Activated CD8-positive, alpha-beta memory T cell treated with anti-CD3 and anti-CD28 coated beads for 36 hours (primary cell): ENCODE data around the gene SASH1. TPM values are rescaled to one million over a fixed set of nuclear protein-coding genes. Genes with fewer than 3 reads are reported as not detected.

Source experiments
- CTCF ChIA-PET: fragments of 350-600 bp; sonication (Branson Sonifier 250); formaldehyde crosslinking; loops from one replicate; lab custom pipeline; 2021; ENCODE audit warnings: antibody characterized with exemption; lab: Charles Lee
- POLR2A ChIA-PET: fragments of 350-600 bp; sonication (Branson Sonifier 250); formaldehyde crosslinking; loops from one replicate; lab custom pipeline; 2021; ENCODE audit warnings: antibody characterized with exemption; lab: Charles Lee
- total RNA-seq, 2 experiments: library from RNA; stranded (reverse); gene quantifications; one replicate each; pipeline ENCODE4 v1.2.3, GENCODE V29; 2021

Gene SASH1
- total RNA-seq, 2 experiments from 2014 or later = 1.0 to 1.2 TPM

GRCh38 chr6:148507774-148508173, 165.1 kb downstream of the SASH1 start:
- CTCF ChIA-PET = no interaction called here
- POLR2A ChIA-PET = no interaction called here

DNA sequence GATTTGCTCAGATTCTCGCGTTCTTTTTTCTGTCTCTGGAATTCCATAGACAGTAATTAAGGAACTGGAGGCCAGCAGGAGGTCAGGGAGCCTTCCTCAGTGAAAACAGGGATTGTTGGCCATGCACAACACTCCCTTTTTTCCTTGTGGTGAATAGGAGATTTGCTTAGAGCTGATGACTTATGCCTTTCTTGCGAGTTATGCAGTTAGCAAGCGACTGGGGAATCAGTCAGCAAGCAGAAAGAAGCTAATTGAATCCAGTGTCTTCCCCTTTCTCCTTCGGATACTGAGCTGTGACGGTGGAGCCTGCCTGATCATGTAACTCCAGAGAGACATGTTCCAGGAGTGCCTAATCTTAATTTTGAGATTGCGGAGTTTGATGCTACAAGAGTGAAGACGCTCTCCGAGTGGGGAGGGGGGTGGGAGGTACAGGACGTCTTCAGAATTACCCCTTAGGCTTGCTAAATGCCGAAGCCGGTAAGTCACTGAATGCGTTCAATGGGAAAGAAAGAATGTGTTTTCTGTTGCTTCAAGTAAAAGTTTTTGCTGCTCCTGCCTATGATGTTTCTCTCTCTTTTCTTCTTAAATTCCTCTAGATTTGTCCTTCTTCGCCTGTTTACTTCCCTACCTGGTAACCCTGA, 165.9 kb downstream of the SASH1 start:
- ChIA-PET POLR2A (no interaction called here), CTCF (no interaction called here)

DNA sequence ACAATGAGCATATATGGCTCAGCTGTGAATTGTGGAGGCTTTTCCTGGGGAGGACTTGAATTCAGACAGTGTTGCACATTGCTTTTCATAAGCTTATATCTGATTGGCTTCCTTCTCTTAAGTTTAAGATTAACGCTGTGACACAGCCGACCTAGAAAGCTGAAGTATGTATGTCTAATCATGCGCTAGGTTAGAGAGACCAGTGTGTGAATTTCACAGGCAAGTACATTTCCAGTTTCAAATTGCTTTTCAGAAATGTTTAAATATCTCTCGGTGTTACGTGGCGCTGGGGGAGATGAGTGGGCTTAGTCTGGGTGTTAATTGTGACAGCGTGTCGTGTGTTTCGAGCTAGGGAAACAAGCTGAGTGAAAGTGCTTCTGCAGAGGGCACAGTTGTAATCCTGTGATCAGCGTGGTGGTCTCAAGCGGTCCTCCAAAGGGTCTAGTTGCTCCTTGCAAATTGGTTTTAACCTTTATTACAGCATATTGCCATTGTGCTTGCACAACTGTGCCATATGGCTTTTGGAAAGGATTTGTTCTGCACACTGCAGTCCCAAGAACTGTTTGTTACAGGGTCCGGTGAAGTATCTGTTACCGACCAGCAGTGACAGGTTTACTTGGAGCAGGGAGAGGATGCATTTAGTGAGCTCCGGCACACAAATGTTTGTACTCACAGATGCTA, 166.6 kb downstream of the SASH1 start:
- CTCF ChIA-PET = interaction anchor here (0.5 kb wide), 1 partner anchor 15 kb away, joined by 5 read pairs; no protein-coding TSS in a partner anchor

DNA sequence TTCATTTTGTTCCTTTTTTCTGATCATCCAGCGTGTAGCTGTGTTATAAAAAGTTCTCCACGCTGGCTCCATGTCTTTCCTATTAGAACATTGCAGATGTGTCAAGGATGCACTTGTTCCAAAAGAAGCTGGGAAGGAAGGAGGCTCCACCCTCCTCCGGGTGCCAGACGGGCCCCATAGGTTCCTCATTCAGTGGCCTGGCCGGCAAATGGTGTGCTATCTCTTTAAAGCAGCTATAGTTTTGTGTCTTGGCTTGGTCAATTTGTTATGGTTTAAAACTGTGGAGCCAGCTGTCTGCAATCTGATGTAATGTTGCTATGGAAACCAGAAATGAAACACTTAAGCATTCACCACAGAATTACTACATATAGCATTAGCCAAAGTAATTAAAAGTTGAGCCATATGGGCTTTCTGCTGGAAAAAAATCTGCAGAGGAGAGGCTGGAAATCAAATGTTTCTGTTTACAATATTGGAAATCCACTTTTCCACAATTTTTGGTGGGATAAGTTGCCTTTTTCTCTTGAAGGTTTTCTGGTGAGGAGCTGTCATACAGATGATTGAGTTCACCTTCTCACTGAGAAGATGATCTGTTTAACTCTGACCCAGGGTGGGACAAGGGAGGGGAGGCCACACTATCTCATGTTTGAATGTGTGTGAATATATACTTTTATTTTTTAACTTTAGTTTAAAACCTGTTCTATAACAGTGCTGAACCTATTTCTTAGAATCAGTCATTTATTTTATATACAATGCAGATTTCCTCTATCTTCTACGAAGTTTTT, 167.4 kb downstream of the SASH1 start:
- CTCF ChIA-PET = interaction anchor here (0.5 kb wide), 1 partner anchor 14 kb away, joined by 5 read pairs; no protein-coding TSS in a partner anchor
- POLR2A ChIA-PET = no interaction called here

More for the DNA sequence above, 166.6 kb downstream of the SASH1 start:
- POLR2A ChIA-PET = no interaction called here

- ChIA-PET CTCF (no interaction called here), POLR2A (no interaction called here)
Observed at GRCh38 chr6:148513145-148514071, 170.8 kb downstream of the SASH1 start.

- ChIA-PET POLR2A (no interaction called here), CTCF (interaction anchor here (0.7 to 1.0 kb wide), 2 partner anchors 10 to 334 kb away, joined by 3 to 4 read pairs; no protein-coding TSS in a partner anchor)
Observed at GRCh38 chr6:148514091-148514845, 171.6 kb downstream of the SASH1 start.

DNA sequence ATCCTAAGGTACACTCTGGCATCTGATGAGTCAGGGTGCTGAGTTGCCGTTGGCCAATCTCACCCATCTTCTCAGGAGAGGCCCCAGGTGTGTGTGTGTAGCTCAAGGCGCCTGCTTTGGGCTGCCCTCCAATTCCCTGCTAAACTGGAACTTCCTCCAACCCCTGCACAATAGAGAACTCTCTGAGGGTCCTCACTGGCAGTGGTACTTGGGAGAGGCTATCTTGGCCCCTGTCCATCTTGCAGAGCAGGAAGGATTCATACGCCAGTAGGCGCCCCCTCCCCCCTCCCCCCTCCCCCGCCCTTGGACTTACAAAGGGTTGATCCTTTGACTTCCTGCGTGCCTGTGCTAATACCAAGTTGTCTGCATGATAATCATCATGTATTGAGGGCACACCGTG, 173.6 kb downstream of the SASH1 start:
- POLR2A ChIA-PET = no interaction called here
- CTCF ChIA-PET = no interaction called here

DNA sequence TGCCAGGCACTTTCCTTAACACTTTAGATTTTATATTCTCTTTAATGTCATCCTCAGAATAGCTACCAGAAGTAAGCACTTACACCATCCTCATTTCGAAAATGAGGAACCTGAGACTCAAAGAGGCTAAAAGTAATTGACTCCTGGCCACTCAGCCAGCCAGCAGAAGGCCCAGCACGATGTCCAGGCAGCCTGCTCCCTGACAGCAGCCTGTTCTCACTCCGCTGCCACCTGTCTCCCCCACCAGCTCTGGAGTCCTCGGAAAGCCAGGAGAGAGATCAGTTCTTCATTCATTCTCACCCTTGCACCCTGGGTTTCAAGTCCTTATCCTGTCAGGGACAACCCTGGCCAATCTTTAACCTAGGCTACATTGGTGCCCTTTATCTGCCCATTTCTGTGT, 174.0 kb downstream of the SASH1 start:
- POLR2A ChIA-PET = no interaction called here
- CTCF ChIA-PET = no interaction called here

DNA sequence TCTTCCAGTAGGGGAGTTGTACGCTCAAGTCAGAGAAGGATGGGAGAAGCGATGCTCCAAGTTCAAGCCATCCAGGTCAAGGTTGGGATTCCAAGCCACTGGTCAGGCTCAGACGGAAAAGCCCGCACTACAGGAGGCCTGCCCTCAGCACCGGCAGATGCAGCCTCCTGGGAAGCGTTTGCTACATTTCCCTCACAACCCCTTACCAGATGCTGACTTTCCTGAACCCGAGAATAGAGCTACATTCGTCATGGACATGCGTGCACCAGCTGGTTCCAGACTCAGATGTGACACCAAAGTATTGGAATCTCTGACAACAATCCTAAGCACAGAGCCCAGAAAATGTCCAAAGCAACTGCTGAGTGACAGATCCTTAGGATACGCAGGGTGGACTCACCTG, 174.8 kb downstream of the SASH1 start:
- CTCF ChIA-PET = no interaction called here
- POLR2A ChIA-PET = no interaction called here

DNA sequence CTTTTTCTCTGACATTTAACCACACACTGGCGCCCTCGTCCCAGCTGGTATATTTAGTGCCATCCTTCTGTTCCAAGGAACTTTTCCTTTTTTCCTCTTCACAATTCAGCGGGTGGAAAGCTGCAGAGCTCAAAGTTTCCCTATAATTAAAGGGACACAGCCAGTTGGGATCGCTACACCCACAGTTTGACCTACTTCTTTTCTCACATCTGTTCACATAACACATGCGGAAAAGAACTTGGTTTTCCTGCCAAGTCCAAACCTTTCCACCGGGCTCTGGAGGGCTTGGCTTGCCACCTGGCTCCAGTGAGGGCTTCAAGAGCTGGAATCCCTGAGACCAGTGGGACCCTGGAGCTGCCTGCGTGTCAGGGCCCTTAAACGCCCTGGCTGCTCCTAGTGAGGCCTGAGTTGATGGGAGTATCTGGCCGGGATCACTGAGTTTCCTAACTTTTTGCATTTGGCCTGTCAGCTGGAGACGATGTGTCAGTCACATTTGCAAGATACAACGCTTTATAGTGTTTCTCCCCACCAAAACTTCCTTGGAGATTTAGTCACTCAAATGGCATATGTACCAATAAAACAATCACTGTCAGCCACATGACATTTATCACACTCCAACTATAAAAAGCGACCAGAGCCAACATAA, 176.0 kb downstream of the SASH1 start:
- ChIA-PET POLR2A (no interaction called here), CTCF (no interaction called here)

GRCh38 chr6:148520109-148520841, 177.6 kb downstream of the SASH1 start:
- ChIA-PET POLR2A (no interaction called here), CTCF (no interaction called here)

- POLR2A ChIA-PET = no interaction called here
Observed at GRCh38 chr6:148521158-148521557, 178.5 kb downstream of the SASH1 start.

GRCh38 chr6:148521586-148521985, 178.9 kb downstream of the SASH1 start:
- ChIA-PET POLR2A (no interaction called here), CTCF (interaction anchor here (1.1 kb wide), 1 partner anchor 38 kb away, joined by 3 read pairs; no protein-coding TSS in a partner anchor)

More at GRCh38 chr6:148521158-148521557, 178.5 kb downstream of the SASH1 start:
- CTCF ChIA-PET = no interaction called here

DNA sequence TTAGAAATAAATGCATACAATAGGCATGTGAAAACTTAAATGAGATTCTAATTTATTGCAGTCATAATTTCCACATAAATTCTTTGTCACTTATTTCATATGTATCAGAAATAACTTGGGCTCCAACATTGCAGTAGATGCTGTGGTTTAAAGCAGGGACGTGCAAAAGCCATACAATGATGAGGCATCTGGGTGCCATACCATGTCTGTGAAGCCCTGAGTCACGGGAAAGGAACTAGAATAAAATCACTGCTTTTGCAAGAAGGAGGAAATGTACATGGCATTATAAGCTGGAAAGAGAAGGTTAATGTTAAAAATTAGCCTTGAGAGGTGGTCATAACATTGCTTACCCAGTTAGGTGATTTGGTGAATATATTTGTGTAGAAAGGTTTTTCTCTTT, 180.4 kb downstream of the SASH1 start:
- CTCF ChIA-PET = interaction anchor here (2.1 kb wide), 1 partner anchor 37 kb away, joined by 5 read pairs; no protein-coding TSS in a partner anchor
- POLR2A ChIA-PET = no interaction called here

DNA sequence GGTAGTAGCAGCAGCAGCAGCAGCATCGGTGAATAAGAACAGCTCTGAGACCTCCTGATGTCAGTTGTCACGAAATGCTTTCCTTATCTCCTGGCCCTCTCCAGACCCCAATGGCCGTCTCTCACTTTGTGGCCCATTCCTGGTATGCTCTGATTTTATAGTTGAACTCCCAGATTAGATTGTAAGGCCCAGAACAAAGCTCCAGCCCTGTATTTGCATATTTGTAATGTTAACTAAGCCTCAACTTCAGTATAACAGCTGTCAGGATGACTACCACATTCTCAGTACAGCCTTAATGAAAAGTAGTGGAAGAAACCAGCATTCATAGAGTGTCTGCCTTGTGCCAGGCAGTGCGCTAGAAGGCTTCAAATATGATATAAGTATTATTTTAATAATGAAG, 180.9 kb downstream of the SASH1 start:
- ChIA-PET CTCF (interaction anchor here (1.2 to 2.1 kb wide), 2 partner anchors 9 to 37 kb away, joined by 3 to 5 read pairs; no protein-coding TSS in a partner anchor), POLR2A (no interaction called here)

DNA sequence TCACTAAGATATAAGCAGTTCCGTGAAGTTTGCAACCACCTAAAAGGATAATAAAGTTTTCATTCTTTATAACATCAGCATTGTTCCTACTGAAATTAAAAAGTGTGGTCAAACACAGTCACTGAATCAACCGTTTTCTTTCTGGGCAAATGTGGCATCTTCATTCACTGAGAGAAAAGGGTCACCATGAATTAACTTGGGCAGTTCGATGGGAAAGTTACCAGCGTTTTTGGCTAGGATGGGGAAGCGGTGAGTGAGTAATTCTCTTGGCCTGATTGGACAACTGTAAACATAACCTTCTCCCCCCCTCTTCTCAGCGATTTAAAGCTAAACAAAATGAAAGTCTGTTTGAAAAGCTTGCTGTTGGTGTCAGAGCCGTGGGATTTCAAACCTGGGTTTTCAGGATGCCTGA, 181.8 kb downstream of the SASH1 start:
- ChIA-PET CTCF (interaction anchor here (0.7 to 2.1 kb wide), 3 partner anchors 10 to 36 kb away, joined by 3 to 5 read pairs (median 5); no protein-coding TSS in a partner anchor), POLR2A (no interaction called here)

GRCh38 chr6:148524976-148525375, 182.3 kb downstream of the SASH1 start:
- ChIA-PET POLR2A (no interaction called here), CTCF (interaction anchor here (1.2 to 2.1 kb wide), 2 partner anchors 10 to 35 kb away, joined by 3 to 5 read pairs; no protein-coding TSS in a partner anchor)
